Measurements from ENCODE around the gene COX7B. TPM values are rescaled to one million over a fixed set of nuclear protein-coding genes. Genes with fewer than 3 reads are reported as not detected.

COX7B gene
- total and polyA plus RNA-seq, 2 of the 8 experiments (the other 6 are each of a cell fraction or from before 2014, with no cell fraction given), result 268 to 974 TPM

GRCh38 chrX:77952173-77952572 lies 52.9 kb downstream of the COX7B start:
- H4K5ac ChIP-seq (ENCODE audit: insufficient read length, low read depth, low read length), result no peak overlapping the region
- H2AK5ac ChIP-seq (ENCODE audit: low read depth, low read length), result no peak overlapping the region
- no peaks in the 10 kb centered on the region for H3K9me3 ChIP-seq (ENCODE audit: insufficient read depth in 2 of 2, low read depth in 1 of 2, low read length in 1 of 2)
- no peaks in the 10 kb centered on the region for H3K36me3 ChIP-seq (ENCODE audit: control insufficient read depth in 2 of 4, insufficient read depth in 4 of 4, low read length in 3 of 4)
- 88% methylated on average over 1 of the region's 1 CpG; no CpG with 5 or more reads in 1 of the 2 experiments for WGBS, 2 experiments (ENCODE audit: extremely low coverage in 1 of 2, insufficient coverage in 1 of 2, insufficient read length in 1 of 2, insufficient replicate concordance in 2 of 2, low coverage in 1 of 2, low lambda C conversion rate in 2 of 2, missing lambda C conversion rate in 1 of 2)
- no peaks in the 10 kb centered on the region for H3K27me3 ChIP-seq (replicated peaks in 1 of 4; ENCODE audit: control insufficient read depth in 3 of 4, extremely low read depth in 1 of 4, insufficient read depth in 3 of 4, low read length in 3 of 4)
- H3K4me1 ChIP-seq (replicated peaks in 1 of 4; ENCODE audit: control insufficient read depth in 3 of 4, insufficient read depth in 4 of 4, low read length in 3 of 4), result no peaks in the 10 kb centered on the region
- H2BK5ac ChIP-seq (ENCODE audit: low read depth, low read length), result no peak overlapping the region
- H4K20me1 ChIP-seq (replicated peaks in 1 of 2; ENCODE audit: control insufficient read depth in 1 of 2, insufficient read depth in 2 of 2, low read length in 2 of 2), result no peaks in the 10 kb centered on the region
- no peak overlapping the region for H3K18ac ChIP-seq (ENCODE audit: extremely low read depth, low read length)
- no peak overlapping the region for H4K91ac ChIP-seq (replicated peaks; ENCODE audit: insufficient read length, low read length)
- no peaks in the 10 kb centered on the region for H3K79me2 ChIP-seq (ENCODE audit: control insufficient read depth in 1 of 2, insufficient read depth in 2 of 2, low read length in 2 of 2)
- H4K8ac ChIP-seq (ENCODE audit: extremely low read depth, insufficient read depth, low read length), result no peak overlapping the region
- H2AFZ ChIP-seq (ENCODE audit: low read length), result no peak overlapping the region
- H2BK15ac ChIP-seq (ENCODE audit: low read length), result no peak overlapping the region
- H3K23ac ChIP-seq (ENCODE audit: insufficient read length), result no peak overlapping the region
- CTCF ChIA-PET (ENCODE audit: partially characterized antibody), result no interaction called here
- H3K4ac ChIP-seq (replicated peaks; ENCODE audit: insufficient read length, low read depth, low read length), result no peak overlapping the region
- H3K79me1 ChIP-seq (ENCODE audit: low read depth, low read length), result no peaks in the 10 kb centered on the region
- H2BK120ac ChIP-seq (replicated peaks; ENCODE audit: low read depth, low read length), result no peak overlapping the region
- DNase-seq (ENCODE audit: low read depth in 1 of 2, low spot score in 2 of 2) (no peak), FAIRE-seq (no peak)
- no peak overlapping the region for H3K14ac ChIP-seq (ENCODE audit: insufficient read length)
- no peak overlapping the region for H2BK20ac ChIP-seq (ENCODE audit: low read length)
- no peak overlapping the region for H3K27ac ChIP-seq (ENCODE audit: low read depth, low read length)
- no peak overlapping the region for H3K4me3 ChIP-seq (ENCODE audit: extremely low read depth in 1 of 4, insufficient read depth in 2 of 4, low read depth in 3 of 4, low read length in 4 of 4)
- no peaks in the 10 kb centered on the region for H3K23me2 ChIP-seq (ENCODE audit: low read depth, low read length)
- no peak overlapping the region for H3K56ac ChIP-seq (replicated peaks; ENCODE audit: insufficient read length, low read depth, low read length)
- POLR2A ChIA-PET (ENCODE audit: partially characterized antibody), result no interaction called here
- H3K4me2 ChIP-seq (ENCODE audit: insufficient read depth in 1 of 2, low read depth in 2 of 2, low read length in 2 of 2), result no peak overlapping the region
- no peak overlapping the region for H3K9ac ChIP-seq (replicated peaks in 1 of 4; ENCODE audit: extremely low read depth in 1 of 4, low read depth in 3 of 4, low read length in 3 of 4)
- H2BK12ac ChIP-seq (ENCODE audit: low read depth, low read length), result no peak overlapping the region
- TF ChIP-seq SIRT6 (IDR thresholded peaks at IDR 0.05; ENCODE audit: low read length), result no peak
